Activated CD4-positive, alpha-beta T cell treated with anti-CD3 and anti-CD28 coated beads, Interleukin-2, Interleukin-6, amounts not matched to agents 100 ng/mL and 50 ng/mL, durations not matched to agents 16 hours and 8 hours (primary cell): ENCODE data around the gene PRSS16.
"Not testable (repeated sequence)": the region's sequence is repeated elsewhere in the genome, so short reads cannot be mapped to it uniquely, and the experiment has no call there.

Source experiments
- DNase-seq: peaks from one replicate; pipeline ENCODE4 v3.0.0-alpha.2; 2020

Gene PRSS16

GRCh38 chr6:27248783-27249182 lies 1.3 kb downstream of the PRSS16 start:
- no peak for DNase-seq

- DNase-seq: no peak
Observed at GRCh38 chr6:27250277-27251111, 3.0 kb downstream of the PRSS16 start.

GRCh38 chr6:27251112-27251605 lies 3.7 kb downstream of the PRSS16 start:
- DNase-seq: peak; percentile 85

- DNase-seq: peak; percentile 87
Observed at GRCh38 chr6:27251606-27252251, 4.2 kb downstream of the PRSS16 start.

GRCh38 chr6:27254566-27254965 lies 7.1 kb downstream of the PRSS16 start:
- no peak for DNase-seq

- DNase-seq: no peak
Observed at GRCh38 chr6:27255866-27256265, 8.4 kb downstream of the PRSS16 start.

GRCh38 chr6:27260369-27260768 lies 12.9 kb downstream of the PRSS16 start:
- no peak for DNase-seq

- peak; percentile 28 for DNase-seq
Observed at GRCh38 chr6:27260836-27261375, 13.4 kb downstream of the PRSS16 start.

GRCh38 chr6:27263886-27264285 lies 16.4 kb downstream of the PRSS16 start:
- no peak for DNase-seq

GRCh38 chr6:27267003-27267402 lies 19.5 kb downstream of the PRSS16 start:
- DNase-seq: not testable (repeated sequence)

GRCh38 chr6:27267857-27268434 lies 20.4 kb downstream of the PRSS16 start:
- no peak for DNase-seq

- no peak for DNase-seq
Observed at GRCh38 chr6:27268803-27269202, 21.3 kb downstream of the PRSS16 start.

GRCh38 chr6:27273783-27274182 lies 26.3 kb downstream of the PRSS16 start:
- DNase-seq: no peak

- DNase-seq: peak; percentile 70
Observed at GRCh38 chr6:27275025-27275956, 27.8 kb downstream of the PRSS16 start.

- DNase-seq: no peak
Observed at GRCh38 chr6:27279513-27280063, 32.1 kb downstream of the PRSS16 start.

GRCh38 chr6:27280064-27280539 lies 32.6 kb downstream of the PRSS16 start:
- DNase-seq: peak; percentile 83

- no peak for DNase-seq
Observed at GRCh38 chr6:27280540-27281000, 33.1 kb downstream of the PRSS16 start.

- DNase-seq: no peak
Observed at GRCh38 chr6:27281105-27281539, 33.6 kb downstream of the PRSS16 start.

GRCh38 chr6:27281569-27281968 lies 34.1 kb downstream of the PRSS16 start:
- no peak for DNase-seq

GRCh38 chr6:27283279-27283678 lies 35.8 kb downstream of the PRSS16 start:
- no peak for DNase-seq

- no peak for DNase-seq
Observed at GRCh38 chr6:27286141-27286540, 38.6 kb downstream of the PRSS16 start.

- no peak for DNase-seq
Observed at GRCh38 chr6:27287751-27288135, 40.2 kb downstream of the PRSS16 start.
